ENCODE results near the gene ITIH4. TPM values are rescaled to one million over a fixed set of nuclear protein-coding genes. Genes with fewer than 3 reads are reported as not detected.

ITIH4 gene
- total RNA-seq, 1 experiment from 2014 or later: 2.4 TPM

DNA sequence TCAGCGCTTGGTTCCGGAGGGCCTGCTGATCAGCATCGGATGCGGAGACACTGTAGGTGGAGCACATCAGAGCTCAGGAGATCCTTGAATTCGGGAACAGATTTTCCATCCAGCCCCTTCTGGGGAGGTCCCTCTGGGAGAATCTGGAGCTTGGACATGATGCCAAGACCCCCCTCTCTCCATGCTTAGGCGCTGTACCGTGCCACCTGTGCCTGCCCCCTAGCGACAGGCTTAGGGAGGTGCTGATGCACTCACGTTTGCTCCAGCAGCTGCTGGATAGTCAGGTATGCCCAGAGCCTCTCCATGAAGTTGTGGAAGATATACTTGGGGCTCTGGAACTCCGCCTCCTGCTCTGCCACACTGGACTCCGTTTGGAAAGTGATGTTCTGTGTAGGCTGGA lies 9.7 kb downstream of the ITIH4 start (continued):
- TF ChIP-seq, protein P1, sequence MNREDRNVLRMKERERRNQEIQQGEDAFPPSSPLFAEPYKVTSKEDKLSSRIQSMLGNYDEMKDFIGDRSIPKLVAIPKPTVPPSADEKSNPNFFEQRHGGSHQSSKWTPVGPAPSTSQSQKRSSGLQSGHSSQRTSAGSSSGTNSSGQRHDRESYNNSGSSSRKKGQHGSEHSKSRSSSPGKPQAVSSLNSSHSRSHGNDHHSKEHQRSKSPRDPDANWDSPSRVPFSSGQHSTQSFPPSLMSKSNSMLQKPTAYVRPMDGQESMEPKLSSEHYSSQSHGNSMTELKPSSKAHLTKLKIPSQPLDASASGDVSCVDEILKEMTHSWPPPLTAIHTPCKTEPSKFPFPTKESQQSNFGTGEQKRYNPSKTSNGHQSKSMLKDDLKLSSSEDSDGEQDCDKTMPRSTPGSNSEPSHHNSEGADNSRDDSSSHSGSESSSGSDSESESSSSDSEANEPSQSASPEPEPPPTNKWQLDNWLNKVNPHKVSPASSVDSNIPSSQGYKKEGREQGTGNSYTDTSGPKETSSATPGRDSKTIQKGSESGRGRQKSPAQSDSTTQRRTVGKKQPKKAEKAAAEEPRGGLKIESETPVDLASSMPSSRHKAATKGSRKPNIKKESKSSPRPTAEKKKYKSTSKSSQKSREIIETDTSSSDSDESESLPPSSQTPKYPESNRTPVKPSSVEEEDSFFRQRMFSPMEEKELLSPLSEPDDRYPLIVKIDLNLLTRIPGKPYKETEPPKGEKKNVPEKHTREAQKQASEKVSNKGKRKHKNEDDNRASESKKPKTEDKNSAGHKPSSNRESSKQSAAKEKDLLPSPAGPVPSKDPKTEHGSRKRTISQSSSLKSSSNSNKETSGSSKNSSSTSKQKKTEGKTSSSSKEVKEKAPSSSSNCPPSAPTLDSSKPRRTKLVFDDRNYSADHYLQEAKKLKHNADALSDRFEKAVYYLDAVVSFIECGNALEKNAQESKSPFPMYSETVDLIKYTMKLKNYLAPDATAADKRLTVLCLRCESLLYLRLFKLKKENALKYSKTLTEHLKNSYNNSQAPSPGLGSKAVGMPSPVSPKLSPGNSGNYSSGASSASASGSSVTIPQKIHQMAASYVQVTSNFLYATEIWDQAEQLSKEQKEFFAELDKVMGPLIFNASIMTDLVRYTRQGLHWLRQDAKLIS (CRISPR knock-in tag; IDR thresholded peaks at IDR 0.05; ENCODE audit: borderline replicate concordance): no peak
- TF ChIP-seq MXD4 (CRISPR knock-in tag; IDR thresholded peaks at IDR 0.05; ENCODE audit: borderline replicate concordance) (no peak), PRRX2 (CRISPR knock-in tag; IDR thresholded peaks at IDR 0.05) (no peak), FOXK1 (CRISPR knock-in tag; IDR thresholded peaks at IDR 0.05) (no peak), NR1H2 (CRISPR knock-in tag; IDR thresholded peaks at IDR 0.05) (no peak), ATF1 (CRISPR knock-in tag; IDR thresholded peaks at IDR 0.05) (no peak)
- TF ChIP-seq, protein P2, sequence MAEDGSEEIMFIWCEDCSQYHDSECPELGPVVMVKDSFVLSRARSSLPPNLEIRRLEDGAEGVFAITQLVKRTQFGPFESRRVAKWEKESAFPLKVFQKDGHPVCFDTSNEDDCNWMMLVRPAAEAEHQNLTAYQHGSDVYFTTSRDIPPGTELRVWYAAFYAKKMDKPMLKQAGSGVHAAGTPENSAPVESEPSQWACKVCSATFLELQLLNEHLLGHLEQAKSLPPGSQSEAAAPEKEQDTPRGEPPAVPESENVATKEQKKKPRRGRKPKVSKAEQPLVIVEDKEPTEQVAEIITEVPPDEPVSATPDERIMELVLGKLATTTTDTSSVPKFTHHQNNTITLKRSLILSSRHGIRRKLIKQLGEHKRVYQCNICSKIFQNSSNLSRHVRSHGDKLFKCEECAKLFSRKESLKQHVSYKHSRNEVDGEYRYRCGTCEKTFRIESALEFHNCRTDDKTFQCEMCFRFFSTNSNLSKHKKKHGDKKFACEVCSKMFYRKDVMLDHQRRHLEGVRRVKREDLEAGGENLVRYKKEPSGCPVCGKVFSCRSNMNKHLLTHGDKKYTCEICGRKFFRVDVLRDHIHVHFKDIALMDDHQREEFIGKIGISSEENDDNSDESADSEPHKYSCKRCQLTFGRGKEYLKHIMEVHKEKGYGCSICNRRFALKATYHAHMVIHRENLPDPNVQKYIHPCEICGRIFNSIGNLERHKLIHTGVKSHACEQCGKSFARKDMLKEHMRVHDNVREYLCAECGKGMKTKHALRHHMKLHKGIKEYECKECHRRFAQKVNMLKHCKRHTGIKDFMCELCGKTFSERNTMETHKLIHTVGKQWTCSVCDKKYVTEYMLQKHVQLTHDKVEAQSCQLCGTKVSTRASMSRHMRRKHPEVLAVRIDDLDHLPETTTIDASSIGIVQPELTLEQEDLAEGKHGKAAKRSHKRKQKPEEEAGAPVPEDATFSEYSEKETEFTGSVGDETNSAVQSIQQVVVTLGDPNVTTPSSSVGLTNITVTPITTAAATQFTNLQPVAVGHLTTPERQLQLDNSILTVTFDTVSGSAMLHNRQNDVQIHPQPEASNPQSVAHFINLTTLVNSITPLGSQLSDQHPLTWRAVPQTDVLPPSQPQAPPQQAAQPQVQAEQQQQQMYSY (CRISPR knock-in tag; IDR thresholded peaks at IDR 0.05): no peak
- TF ChIP-seq, protein P3, sequence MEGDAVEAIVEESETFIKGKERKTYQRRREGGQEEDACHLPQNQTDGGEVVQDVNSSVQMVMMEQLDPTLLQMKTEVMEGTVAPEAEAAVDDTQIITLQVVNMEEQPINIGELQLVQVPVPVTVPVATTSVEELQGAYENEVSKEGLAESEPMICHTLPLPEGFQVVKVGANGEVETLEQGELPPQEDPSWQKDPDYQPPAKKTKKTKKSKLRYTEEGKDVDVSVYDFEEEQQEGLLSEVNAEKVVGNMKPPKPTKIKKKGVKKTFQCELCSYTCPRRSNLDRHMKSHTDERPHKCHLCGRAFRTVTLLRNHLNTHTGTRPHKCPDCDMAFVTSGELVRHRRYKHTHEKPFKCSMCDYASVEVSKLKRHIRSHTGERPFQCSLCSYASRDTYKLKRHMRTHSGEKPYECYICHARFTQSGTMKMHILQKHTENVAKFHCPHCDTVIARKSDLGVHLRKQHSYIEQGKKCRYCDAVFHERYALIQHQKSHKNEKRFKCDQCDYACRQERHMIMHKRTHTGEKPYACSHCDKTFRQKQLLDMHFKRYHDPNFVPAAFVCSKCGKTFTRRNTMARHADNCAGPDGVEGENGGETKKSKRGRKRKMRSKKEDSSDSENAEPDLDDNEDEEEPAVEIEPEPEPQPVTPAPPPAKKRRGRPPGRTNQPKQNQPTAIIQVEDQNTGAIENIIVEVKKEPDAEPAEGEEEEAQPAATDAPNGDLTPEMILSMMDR (IDR thresholded peaks at IDR 0.05): peak; percentile 91
- TF ChIP-seq, protein P4, sequence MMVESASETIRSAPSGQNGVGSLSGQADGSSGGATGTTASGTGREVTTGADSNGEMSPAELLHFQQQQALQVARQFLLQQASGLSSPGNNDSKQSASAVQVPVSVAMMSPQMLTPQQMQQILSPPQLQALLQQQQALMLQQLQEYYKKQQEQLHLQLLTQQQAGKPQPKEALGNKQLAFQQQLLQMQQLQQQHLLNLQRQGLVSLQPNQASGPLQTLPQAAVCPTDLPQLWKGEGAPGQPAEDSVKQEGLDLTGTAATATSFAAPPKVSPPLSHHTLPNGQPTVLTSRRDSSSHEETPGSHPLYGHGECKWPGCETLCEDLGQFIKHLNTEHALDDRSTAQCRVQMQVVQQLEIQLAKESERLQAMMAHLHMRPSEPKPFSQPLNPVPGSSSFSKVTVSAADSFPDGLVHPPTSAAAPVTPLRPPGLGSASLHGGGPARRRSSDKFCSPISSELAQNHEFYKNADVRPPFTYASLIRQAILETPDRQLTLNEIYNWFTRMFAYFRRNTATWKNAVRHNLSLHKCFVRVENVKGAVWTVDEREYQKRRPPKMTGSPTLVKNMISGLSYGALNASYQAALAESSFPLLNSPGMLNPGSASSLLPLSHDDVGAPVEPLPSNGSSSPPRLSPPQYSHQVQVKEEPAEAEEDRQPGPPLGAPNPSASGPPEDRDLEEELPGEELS (CRISPR knock-in tag; IDR thresholded peaks at IDR 0.05): no peak
- TF ChIP-seq, protein P5, sequence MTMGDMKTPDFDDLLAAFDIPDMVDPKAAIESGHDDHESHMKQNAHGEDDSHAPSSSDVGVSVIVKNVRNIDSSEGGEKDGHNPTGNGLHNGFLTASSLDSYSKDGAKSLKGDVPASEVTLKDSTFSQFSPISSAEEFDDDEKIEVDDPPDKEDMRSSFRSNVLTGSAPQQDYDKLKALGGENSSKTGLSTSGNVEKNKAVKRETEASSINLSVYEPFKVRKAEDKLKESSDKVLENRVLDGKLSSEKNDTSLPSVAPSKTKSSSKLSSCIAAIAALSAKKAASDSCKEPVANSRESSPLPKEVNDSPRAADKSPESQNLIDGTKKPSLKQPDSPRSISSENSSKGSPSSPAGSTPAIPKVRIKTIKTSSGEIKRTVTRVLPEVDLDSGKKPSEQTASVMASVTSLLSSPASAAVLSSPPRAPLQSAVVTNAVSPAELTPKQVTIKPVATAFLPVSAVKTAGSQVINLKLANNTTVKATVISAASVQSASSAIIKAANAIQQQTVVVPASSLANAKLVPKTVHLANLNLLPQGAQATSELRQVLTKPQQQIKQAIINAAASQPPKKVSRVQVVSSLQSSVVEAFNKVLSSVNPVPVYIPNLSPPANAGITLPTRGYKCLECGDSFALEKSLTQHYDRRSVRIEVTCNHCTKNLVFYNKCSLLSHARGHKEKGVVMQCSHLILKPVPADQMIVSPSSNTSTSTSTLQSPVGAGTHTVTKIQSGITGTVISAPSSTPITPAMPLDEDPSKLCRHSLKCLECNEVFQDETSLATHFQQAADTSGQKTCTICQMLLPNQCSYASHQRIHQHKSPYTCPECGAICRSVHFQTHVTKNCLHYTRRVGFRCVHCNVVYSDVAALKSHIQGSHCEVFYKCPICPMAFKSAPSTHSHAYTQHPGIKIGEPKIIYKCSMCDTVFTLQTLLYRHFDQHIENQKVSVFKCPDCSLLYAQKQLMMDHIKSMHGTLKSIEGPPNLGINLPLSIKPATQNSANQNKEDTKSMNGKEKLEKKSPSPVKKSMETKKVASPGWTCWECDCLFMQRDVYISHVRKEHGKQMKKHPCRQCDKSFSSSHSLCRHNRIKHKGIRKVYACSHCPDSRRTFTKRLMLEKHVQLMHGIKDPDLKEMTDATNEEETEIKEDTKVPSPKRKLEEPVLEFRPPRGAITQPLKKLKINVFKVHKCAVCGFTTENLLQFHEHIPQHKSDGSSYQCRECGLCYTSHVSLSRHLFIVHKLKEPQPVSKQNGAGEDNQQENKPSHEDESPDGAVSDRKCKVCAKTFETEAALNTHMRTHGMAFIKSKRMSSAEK (CRISPR knock-in tag; IDR thresholded peaks at IDR 0.05; ENCODE audit: borderline replicate concordance): no peak
